Ureter (tissue), 1 donor: Measurements from ENCODE around the gene PHACTR3. TPM values are rescaled to one million over a fixed set of nuclear protein-coding genes. Genes with fewer than 3 reads are reported as not detected.

Source experiments
- DNase-seq: peaks from one replicate; pipeline ENCODE4 v3.0.0-alpha.2; 2020; ENCODE audit warnings: low spot score
- total RNA-seq: library from RNA; stranded (reverse); gene quantifications from one replicate; pipeline ENCODE4 v1.2.4, GENCODE V29; 2023
- donor health status: DM: yes; HTN: yes; CAD: no.

PHACTR3 gene
- total RNA-seq, 1 donor from 2014 or later, result 0.60 TPM

DNA sequence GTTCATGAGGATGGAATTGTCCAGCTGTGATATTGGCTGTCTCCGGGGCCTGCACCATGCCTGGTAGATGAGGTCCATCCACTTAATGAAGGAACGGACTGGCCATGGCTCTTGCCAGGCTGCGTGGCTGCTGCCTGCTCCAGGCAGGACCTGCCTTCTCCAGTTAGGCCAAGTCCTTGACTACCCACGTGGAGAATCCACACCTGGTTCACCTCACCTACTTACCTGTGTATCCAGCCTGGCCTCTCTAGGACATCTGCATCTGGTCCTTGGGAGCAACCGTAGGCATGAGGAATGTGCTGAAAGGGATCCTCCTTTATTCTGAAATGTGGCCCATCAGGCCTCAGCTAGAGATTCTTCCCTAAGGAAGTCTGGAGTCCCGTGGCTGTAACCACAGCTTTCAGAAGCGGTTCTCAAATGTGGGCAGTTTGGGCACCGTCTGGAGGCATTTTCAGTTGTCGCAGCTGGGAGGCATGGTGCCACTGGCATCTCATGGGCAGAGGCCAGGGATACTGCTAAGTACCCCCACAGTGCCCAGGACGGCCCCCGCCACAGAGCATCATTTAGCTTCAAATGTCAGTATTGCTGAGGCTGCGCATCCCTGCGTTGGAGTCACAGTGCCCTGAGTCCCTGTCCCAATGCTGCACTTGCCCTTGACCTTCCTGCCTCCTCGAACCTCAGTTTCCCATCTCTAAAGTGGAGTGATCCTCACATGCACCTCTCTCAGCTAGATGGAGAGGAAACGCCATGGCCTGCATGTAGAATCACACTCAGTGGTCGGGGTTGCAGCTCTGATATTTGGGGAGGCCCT is 67.5 kb downstream of the PHACTR3 start:
- no peak for DNase-seq

GRCh38 chr20:59672576-59672975 is 68.2 kb downstream of the PHACTR3 start:
- peak; percentile 15 for DNase-seq

- peak; percentile 30 for DNase-seq
Measured at GRCh38 chr20:59673288-59673997, 69.1 kb downstream of the PHACTR3 start.

- no peak for DNase-seq
Measured at GRCh38 chr20:59673998-59674445, 69.7 kb downstream of the PHACTR3 start.

GRCh38 chr20:59676126-59676850 is 71.9 kb downstream of the PHACTR3 start:
- no peak for DNase-seq

DNA sequence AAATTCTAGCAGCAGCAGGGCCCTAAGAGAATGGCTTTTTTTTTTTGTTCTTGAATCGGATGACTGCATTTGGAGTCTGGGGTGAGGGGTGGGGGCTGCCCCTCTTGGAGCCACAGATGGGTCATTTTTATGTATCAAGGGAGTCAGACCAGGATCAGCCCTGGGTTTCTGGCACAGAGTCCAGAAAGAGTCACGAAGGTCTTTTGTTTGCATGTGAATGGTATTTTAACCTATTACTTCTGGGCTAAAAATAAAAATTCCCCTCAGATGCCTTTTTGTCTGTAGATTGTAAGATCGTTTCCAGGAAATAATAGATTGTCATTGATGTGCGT is 72.5 kb downstream of the PHACTR3 start:
- no peak for DNase-seq

DNA sequence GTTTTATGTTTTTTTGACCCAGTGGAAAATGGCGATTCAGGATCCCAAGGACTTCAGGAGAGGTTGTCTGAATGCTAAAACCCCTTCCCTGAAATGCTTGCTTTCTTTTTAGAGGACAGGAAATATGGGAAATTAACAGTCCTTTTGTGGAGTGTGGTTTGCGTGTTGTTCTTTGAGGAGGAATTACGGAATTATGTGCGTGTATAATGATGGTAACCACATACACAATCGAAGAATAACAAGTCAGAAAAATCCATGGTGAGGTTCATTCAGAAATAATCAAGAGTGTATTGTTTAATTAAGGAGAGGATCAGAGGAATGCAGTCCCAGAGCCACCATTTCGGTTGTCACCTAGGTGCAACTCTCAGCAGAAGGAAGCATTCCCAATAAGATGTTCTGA is 73.2 kb downstream of the PHACTR3 start:
- DNase-seq, result no peak

GRCh38 chr20:59678288-59678687 is 73.9 kb downstream of the PHACTR3 start:
- DNase-seq, result no peak

GRCh38 chr20:59678951-59679350 is 74.6 kb downstream of the PHACTR3 start:
- no peak for DNase-seq

GRCh38 chr20:59680148-59680650 is 75.9 kb downstream of the PHACTR3 start:
- no peak for DNase-seq

GRCh38 chr20:59680852-59681251 is 76.5 kb downstream of the PHACTR3 start:
- DNase-seq, result no peak

DNA sequence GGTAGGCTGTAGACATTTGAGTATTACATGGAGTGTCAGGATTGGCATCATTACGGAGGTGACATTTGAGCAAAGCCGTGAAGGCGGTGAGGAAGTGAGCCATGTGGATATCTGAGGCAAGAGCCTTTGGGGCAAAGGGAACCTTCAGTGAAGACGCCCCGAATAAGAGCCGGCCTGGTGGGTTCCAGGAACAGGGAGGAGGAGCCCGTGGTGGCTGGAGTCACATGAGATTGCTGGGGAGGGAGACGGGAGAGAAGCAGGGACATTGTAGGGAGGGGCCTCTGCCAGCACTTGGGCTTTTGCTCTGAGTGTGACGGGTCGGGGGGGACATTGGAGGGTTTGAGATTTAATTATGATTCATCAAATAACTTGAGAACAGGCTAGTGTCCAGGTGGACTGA is 78.3 kb downstream of the PHACTR3 start:
- no peak for DNase-seq

GRCh38 chr20:59683181-59683580 is 78.8 kb downstream of the PHACTR3 start:
- DNase-seq, result no peak

- no peak for DNase-seq
Measured at GRCh38 chr20:59684685-59685242, 80.4 kb downstream of the PHACTR3 start.

- DNase-seq, result no peak
Measured at GRCh38 chr20:59686404-59687346, 82.3 kb downstream of the PHACTR3 start.

DNA sequence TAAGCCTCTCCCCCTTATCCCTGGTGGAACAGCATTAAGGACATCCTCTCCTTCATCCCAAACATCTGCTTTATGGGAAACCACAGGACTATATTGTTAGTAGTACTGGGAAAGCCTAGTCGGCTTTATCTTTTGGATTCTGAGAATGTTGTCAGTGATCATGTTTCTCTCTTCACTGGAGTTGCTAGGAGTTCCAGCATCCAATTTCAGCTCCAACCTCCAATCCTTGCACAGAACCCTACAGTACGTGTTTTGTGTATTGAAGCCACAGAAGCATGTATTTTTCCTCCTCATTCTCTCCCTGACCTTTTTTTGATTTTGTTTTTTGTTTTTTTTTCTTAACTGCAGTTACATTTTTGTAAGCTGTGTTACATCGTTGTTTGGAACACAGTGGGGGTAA is 84.0 kb downstream of the PHACTR3 start:
- no peak for DNase-seq

DNA sequence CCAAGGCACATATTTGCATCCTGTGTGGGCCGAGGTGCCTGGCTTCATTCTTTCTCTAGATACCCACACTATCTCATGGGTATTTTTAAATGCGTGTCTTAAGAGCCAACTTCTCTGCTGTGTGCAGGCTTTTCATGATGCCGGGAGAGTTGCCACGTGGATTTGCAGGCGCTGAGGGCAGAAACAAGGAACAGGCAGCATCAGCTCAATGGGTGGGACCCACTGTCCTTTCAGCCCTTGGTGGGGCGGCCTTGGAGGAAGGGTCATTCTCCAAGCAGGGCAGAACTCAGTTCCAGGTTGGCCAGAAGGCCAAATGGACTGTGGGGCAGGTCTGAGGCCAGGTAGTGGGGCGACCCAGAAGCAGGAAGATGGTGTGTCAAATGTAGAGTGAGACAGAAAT is 84.7 kb downstream of the PHACTR3 start:
- DNase-seq, result no peak

DNA sequence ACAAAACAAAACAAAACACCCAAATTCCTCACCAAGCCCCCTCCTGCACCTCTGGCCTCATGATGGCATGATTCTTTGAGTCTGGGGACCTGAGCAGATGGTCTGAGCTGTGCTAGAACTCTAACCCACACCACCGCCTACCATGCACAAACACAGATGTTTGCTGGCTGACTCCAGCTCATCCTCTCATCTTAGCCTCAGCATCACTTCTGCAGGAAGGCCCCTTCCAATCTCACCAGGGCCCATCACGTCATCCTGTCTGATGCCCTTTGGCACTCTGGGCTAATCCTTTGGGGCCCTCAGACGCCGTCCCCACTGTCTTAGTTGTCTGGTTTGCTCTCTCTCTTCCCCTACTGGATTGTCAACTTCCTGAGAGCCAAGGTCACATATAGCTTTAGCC is 85.8 kb downstream of the PHACTR3 start:
- DNase-seq, result no peak

GRCh38 chr20:59690976-59691375 is 86.6 kb downstream of the PHACTR3 start:
- DNase-seq, result no peak

DNA sequence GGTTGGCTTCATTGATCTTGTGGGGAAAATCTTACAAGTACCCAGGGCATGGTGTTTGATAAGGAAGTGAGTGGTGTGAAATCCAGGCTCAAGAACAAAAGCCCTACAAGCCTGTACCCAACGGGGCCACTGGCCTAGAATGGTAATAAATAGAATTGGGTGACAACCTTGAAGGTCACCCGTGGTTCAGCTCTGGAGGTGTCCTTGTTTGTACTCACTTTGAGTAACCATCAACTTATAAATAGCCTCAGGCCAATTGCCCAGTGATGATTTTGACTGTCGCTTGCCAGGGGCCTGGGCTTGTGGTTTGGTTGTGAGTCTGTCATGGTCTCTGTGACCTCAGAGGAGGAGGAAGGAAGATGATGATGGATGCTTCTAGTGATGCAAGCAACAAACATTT is 87.8 kb downstream of the PHACTR3 start:
- no peak for DNase-seq

DNA sequence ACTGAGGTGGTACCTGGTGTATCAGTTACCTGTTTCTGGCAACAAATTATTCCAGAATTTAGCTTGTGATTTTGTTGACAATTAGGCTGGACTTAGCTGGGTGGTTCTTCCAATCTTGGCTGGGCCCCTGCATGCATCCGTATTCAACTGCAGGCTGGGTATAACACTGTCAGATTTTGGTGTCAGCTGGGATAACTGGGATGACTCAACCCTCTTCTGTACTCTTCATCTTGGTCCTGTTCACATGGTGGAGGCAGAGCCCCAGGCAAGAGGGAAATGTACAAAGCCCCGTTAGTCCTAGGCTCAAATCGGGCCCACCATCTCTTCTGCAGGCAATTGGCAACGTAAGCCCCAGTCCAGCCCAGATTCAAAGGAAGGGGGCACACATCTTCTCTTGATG is 89.2 kb downstream of the PHACTR3 start:
- DNase-seq, result no peak
